ENCODE data around the gene MTMR3. TPM values are rescaled to one million over a fixed set of nuclear protein-coding genes. Genes with fewer than 3 reads are reported as not detected.

Gene MTMR3
- polyA plus RNA-seq, 1 of the 3 experiments (the other 2 are of a cell fraction): 20.4 TPM

GRCh38 chr22:29872989-29873388, 10.0 kb upstream of the MTMR3 start (continued):
- TF ChIP-seq TAF1 (IDR thresholded peaks at IDR 0.05; ENCODE audit: borderline replicate concordance, low read depth, low read length) (no peak), CHD2 (IDR thresholded peaks at IDR 0.05; ENCODE audit: low read length, partially characterized antibody) (no peak)

- no peak overlapping the region for H2AFZ ChIP-seq (ENCODE audit: low read depth)
- H3K27me3 ChIP-seq (ENCODE audit: insufficient read depth): no peaks in the 10 kb centered on the region
- H3K9me3 ChIP-seq: no peaks in the 10 kb centered on the region
- H3K4me1 ChIP-seq (ENCODE audit: control insufficient read depth in 1 of 2, insufficient read depth in 2 of 2, low read depth in 1 of 2, low read length in 1 of 2): peaks cover 0 to 3% of the 10 kb centered on the region in 2 experiments; a peak in 1 of 4 replicates
- H4K20me1 ChIP-seq (ENCODE audit: insufficient read depth): no peaks in the 10 kb centered on the region
- no peaks in the 10 kb centered on the region for H3K79me2 ChIP-seq (ENCODE audit: insufficient read depth)
- no peaks in the 10 kb centered on the region for H3K9me2 ChIP-seq
- no peak overlapping the region for H3K9ac ChIP-seq
- no peak overlapping the region for H3K4me2 ChIP-seq
- H3K27ac ChIP-seq (ENCODE audit: low read depth in 2 of 2, low read length in 1 of 2): no peak overlapping the region
- H3K36me3 ChIP-seq (replicated peaks in 1 of 2; ENCODE audit: control insufficient read depth in 1 of 2, insufficient read depth in 2 of 2, low read length in 1 of 2): no peaks in the 10 kb centered on the region
- DNase-seq: no peak
- TF ChIP-seq PBX3 (IDR thresholded peaks at IDR 0.05) (no peak), MAX (IDR thresholded peaks at IDR 0.05; ENCODE audit: low read depth) (no peak), USF2 (IDR thresholded peaks at IDR 0.05; ENCODE audit: borderline replicate concordance, low read depth, low read length) (no peak), TEAD4 (IDR thresholded peaks at IDR 0.05; ENCODE audit: borderline replicate concordance, insufficient read depth) (no peak), JUND (IDR thresholded peaks at IDR 0.05) (no peak), NFIC (IDR thresholded peaks at IDR 0.05; ENCODE audit: borderline replicate concordance) (no peak), SIN3A (IDR thresholded peaks at IDR 0.05; ENCODE audit: borderline replicate concordance, low read depth, low read length) (no peak), REST (IDR thresholded peaks at IDR 0.05; ENCODE audit: low read depth, low read length) (no peak), TCF12 (IDR thresholded peaks at IDR 0.05) (no peak), SMC3 (IDR thresholded peaks at IDR 0.05; ENCODE audit: low read depth, low read length) (no peak), ELF1 (IDR thresholded peaks at IDR 0.05) (no peak), CHD2 (IDR thresholded peaks at IDR 0.05; ENCODE audit: low read length, partially characterized antibody) (no peak), FOSL2 (IDR thresholded peaks at IDR 0.05; ENCODE audit: borderline replicate concordance, low read depth) (no peak), CTCF (IDR thresholded peaks at IDR 0.05) (no peak), USF1 (IDR thresholded peaks at IDR 0.05; ENCODE audit: borderline replicate concordance, low read depth) (no peak)
- no peak overlapping the region for H3K4me3 ChIP-seq (ENCODE audit: low read depth in 2 of 2, low read length in 1 of 2)
- ChIA-PET CTCF (interaction anchor here (0.7 to 2.3 kb wide), 4 partner anchors 9 to 215 kb away, joined by 3 to 6 read pairs (median 4); partner anchors contain the start of gene MTMR3), POLR2A (no interaction called here)
- no peaks in the 10 kb centered on the region for H3F3A ChIP-seq (replicated peaks; ENCODE audit: insufficient read depth)
- WGBS (ENCODE audit: low lambda C conversion rate): 80% methylated on average over 2 of the region's 2 CpGs
Measured at GRCh38 chr22:29873943-29874342, 9.0 kb upstream of the MTMR3 start.
